Glutamatergic neuron (in vitro differentiated cells): ENCODE data around the gene PGAM1. TPM values are rescaled to one million over a fixed set of nuclear protein-coding genes. Genes with fewer than 3 reads are reported as not detected.

Experiments
- DNase-seq: peaks from one replicate; pipeline ENCODE4 v3.0.0; 2022
- H3K27ac Mint-ChIP-seq: one replicate; pipeline ENCODE4 v1.8.0; 2020; ENCODE audit warnings: mild to moderate bottlenecking, mixed read lengths, inconsistent platforms; ENCODE audit not compliant: unreplicated experiment
- H3K27me3 Mint-ChIP-seq: one replicate; pipeline ENCODE4 v1.8.0; 2020; ENCODE audit warnings: mild to moderate bottlenecking, moderate library complexity, mixed read lengths, inconsistent platforms; ENCODE audit not compliant: unreplicated experiment
- H3K36me3 Mint-ChIP-seq: one replicate; pipeline ENCODE4 v1.8.0; 2020; ENCODE audit warnings: mild to moderate bottlenecking, mixed read lengths, inconsistent platforms; ENCODE audit not compliant: unreplicated experiment
- H3K4me1 Mint-ChIP-seq: one replicate; pipeline ENCODE4 v1.8.0; 2020; ENCODE audit warnings: mild to moderate bottlenecking, low read depth, mixed read lengths, inconsistent platforms; ENCODE audit not compliant: unreplicated experiment
- H3K4me3 Mint-ChIP-seq: one replicate; pipeline ENCODE4 v1.8.0; 2020; ENCODE audit warnings: mild to moderate bottlenecking, mixed read lengths, inconsistent platforms; ENCODE audit not compliant: unreplicated experiment
- H3K9me3 Mint-ChIP-seq: one replicate; pipeline ENCODE4 v1.8.0; 2020; ENCODE audit warnings: mild to moderate bottlenecking, moderate library complexity, mixed read lengths, inconsistent platforms; ENCODE audit not compliant: unreplicated experiment
- CTCF ChIP-seq: fragments of 200-600 bp; sonication (generic); IDR thresholded peaks from one replicate; pipeline ENCODE4 v1.5.0; 2021; ENCODE audit not compliant: partially characterized antibody, unreplicated experiment
- total RNA-seq: library from RNA; stranded (reverse); fragmentation: NEBNext Ultra II Directional; extraction: Animal tissue kit (Norgen Biotek cat#: 25700); gene quantifications from one replicate; pipeline ENCODE4 v1.2.1, GENCODE V29; 2021; ENCODE audit not compliant: unreplicated experiment

Gene PGAM1
- total RNA-seq, 1 donor from 2014 or later = 374 TPM

GRCh38 chr10:97481071-97481470 is 55.1 kb downstream of the PGAM1 start:
- Mint-ChIP-seq H3K4me3 (no peak overlapping the region), H3K27ac (no peak overlapping the region)

GRCh38 chr10:97482381-97482780 is 56.4 kb downstream of the PGAM1 start:
- no peak for TF ChIP-seq CTCF
- Mint-ChIP-seq H3K9me3 (no peaks in the 10 kb centered on the region), H3K4me3 (peak overlapping the region; percentile 49), H3K27ac (peak overlapping the region; percentile 2), H3K36me3 (no peaks in the 10 kb centered on the region), H3K4me1 (peaks cover 4% of the 10 kb centered on the region), H3K27me3 (no peaks in the 10 kb centered on the region)
- no peak for DNase-seq

More at GRCh38 chr10:97481071-97481470, 55.1 kb downstream of the PGAM1 start:
- no peak for TF ChIP-seq CTCF
- H3K4me1 Mint-ChIP-seq = peaks cover 4% of the 10 kb centered on the region
- no peaks in the 10 kb centered on the region for H3K9me3 Mint-ChIP-seq
- no peak for DNase-seq
- H3K36me3 Mint-ChIP-seq = no peaks in the 10 kb centered on the region
- H3K27me3 Mint-ChIP-seq = no peaks in the 10 kb centered on the region

Other genes with a start within 250 kb of the PGAM1 start
- 11.3 TPM for gene SLIT1, start 240.2 kb upstream of the PGAM1 start, total RNA-seq
- gene ARHGAP19, start 133.6 kb upstream of the PGAM1 start, total RNA-seq = 9.8 TPM
- 10.0 TPM for gene FRAT1, start 106.9 kb upstream of the PGAM1 start, total RNA-seq
- 15.9 TPM for gene FRAT2, start 91.5 kb upstream of the PGAM1 start, total RNA-seq
- gene RRP12, start 24.9 kb upstream of the PGAM1 start, total RNA-seq = 26.8 TPM
- 27.1 TPM for gene EXOSC1, start 19.8 kb downstream of the PGAM1 start, total RNA-seq
- 61.5 TPM for gene ZDHHC16, start 20.0 kb downstream of the PGAM1 start, total RNA-seq
- 139 TPM for gene MMS19, start 72.2 kb downstream of the PGAM1 start, total RNA-seq
- 8.0 TPM for gene UBTD1, start 72.7 kb downstream of the PGAM1 start, total RNA-seq
- not detected for gene ANKRD2, start 146.6 kb downstream of the PGAM1 start, total RNA-seq
- not detected for gene HOGA1, start 158.2 kb downstream of the PGAM1 start, total RNA-seq
- gene C10orf62, start 163.5 kb downstream of the PGAM1 start, total RNA-seq = not detected
- gene MORN4, start 207.3 kb downstream of the PGAM1 start, total RNA-seq = 31.4 TPM
- gene PI4K2A, start 214.5 kb downstream of the PGAM1 start, total RNA-seq = 17.9 TPM